Lower lobe of right lung (tissue), 2 donors: ENCODE measurements around the gene FAM181A. TPM values are rescaled to one million over a fixed set of nuclear protein-coding genes. Genes with fewer than 3 reads are reported as not detected.

Experiments used
- ATAC-seq, 2 donors: fragments of 200-7000 bp; cut with Tn5 transposase; one replicate each; pipeline ENCODE4 v1.9.1; 2020 to 2022; ENCODE audit warnings: mild to moderate bottlenecking in 2 of 2, moderate library complexity in 2 of 2
- DNase-seq: peaks from one replicate; pipeline ENCODE4 v3.0.0-alpha.2; 2020
- H3K27ac ChIP-seq: fragments of 200-600 bp; one replicate; pipeline ENCODE4 v1.8.0; 2022
- H3K27me3 ChIP-seq: fragments of 200-600 bp; one replicate; pipeline ENCODE4 v1.8.0; 2022; ENCODE audit warnings: low read depth
- H3K36me3 ChIP-seq: fragments of 200-600 bp; one replicate; pipeline ENCODE4 v1.8.0; 2022; ENCODE audit warnings: mild to moderate bottlenecking
- H3K4me1 ChIP-seq: fragments of 200-600 bp; one replicate; pipeline ENCODE4 v1.8.0; 2022
- H3K4me3 ChIP-seq: fragments of 200-600 bp; one replicate; pipeline ENCODE4 v1.8.0; 2022; ENCODE audit warnings: mild to moderate bottlenecking
- H3K9me3 ChIP-seq: fragments of 200-600 bp; one replicate; pipeline ENCODE4 v1.8.0; 2022
- intact Hi-C: fragments of 100-400 bp; cut with DNase I; formaldehyde crosslinking; loops from one replicate; pipeline ENCODE4 v1.11.0; 2022
- total RNA-seq: library from RNA; stranded (reverse); fragmentation: NEBNext Ultra II Directional; extraction: Animal tissue kit (Norgen Biotek cat#: 25700); gene quantifications from one replicate; pipeline ENCODE4 v1.2.1, GENCODE V29; 2021
- TF ChIP-seq, protein P1 (sequence below): fragments of 200-600 bp; IDR thresholded peaks from one replicate; pipeline ENCODE4 v1.8.0; 2022; ENCODE audit warnings: antibody characterized with exemption, mild to moderate bottlenecking
- donor health status: DM: no; HTN: yes; CAD: no; lungs with severe emphysema.

Gene FAM181A
- total RNA-seq, 1 donor from 2014 or later = 6.4 TPM

DNA sequence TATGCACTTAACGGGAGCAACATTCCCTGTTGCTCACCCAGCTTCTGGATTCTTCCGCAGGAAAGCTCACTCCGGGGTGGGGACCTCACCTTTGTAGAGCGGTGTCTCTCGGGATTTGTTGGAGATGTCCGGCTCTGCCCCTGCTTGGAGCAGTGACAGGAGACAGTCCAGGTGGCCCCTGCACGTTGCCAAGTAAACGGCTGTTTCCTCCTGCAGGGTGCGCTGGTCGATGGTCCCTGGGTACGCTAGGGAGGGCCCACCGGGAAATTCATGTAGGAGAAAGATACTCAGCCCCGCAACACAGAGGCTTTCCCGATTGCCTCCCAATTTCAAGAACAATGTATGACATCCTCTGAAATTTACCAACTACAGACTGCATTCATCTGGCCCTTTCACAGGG, 26.1 kb downstream of the FAM181A start:
- intact Hi-C loops = no loop called here
- TF ChIP-seq, protein P1, sequence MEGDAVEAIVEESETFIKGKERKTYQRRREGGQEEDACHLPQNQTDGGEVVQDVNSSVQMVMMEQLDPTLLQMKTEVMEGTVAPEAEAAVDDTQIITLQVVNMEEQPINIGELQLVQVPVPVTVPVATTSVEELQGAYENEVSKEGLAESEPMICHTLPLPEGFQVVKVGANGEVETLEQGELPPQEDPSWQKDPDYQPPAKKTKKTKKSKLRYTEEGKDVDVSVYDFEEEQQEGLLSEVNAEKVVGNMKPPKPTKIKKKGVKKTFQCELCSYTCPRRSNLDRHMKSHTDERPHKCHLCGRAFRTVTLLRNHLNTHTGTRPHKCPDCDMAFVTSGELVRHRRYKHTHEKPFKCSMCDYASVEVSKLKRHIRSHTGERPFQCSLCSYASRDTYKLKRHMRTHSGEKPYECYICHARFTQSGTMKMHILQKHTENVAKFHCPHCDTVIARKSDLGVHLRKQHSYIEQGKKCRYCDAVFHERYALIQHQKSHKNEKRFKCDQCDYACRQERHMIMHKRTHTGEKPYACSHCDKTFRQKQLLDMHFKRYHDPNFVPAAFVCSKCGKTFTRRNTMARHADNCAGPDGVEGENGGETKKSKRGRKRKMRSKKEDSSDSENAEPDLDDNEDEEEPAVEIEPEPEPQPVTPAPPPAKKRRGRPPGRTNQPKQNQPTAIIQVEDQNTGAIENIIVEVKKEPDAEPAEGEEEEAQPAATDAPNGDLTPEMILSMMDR = no peak
- no peak overlapping the region for H3K27ac ChIP-seq
- peaks cover 27% of the 10 kb centered on the region for H3K4me1 ChIP-seq
- H3K27me3 ChIP-seq = no peaks in the 10 kb centered on the region
- H3K4me3 ChIP-seq = no peak overlapping the region
- H3K36me3 ChIP-seq = no peaks in the 10 kb centered on the region
- DNase-seq (no peak), ATAC-seq (no peak)
- no peaks in the 10 kb centered on the region for H3K9me3 ChIP-seq

DNA sequence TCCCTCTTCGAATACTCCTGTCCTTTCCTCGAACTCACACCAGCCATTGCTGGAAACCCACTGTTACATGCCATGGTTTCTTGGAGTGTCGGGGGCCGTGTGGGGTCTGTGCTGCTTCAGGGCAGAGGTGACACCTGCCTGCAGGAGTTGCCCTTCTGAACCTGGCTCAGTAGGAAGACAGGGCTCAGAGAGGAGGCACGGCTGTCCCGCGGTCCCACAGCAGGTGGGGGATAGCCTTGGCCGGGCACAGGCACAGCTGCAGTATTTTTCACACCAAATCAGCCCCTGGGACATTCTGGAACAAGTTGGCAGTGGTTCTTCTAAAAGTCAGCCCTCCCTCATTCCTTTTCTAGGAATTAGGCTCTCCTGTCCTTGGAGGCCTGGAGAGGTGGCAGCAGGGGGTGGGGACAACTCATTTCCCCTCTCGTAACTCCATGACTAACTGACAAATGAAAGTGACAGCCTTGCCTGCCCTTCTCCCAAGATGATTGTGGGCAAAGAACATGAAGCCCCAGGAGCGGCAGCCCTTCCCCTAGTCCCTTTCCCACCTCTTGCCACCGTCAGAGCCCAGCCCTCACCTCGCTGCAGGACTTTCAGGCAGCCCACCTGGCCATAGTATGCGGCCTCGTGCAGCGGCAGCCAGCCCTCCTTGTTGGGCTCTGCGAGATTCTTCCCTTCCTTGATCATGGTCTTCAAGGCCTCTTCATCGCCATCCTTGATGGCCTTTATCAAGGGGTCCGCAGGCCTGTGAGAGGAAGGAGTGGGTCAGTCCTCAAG, 26.8 kb downstream of the FAM181A start:
- Histone ChIP-seq H3K36me3 (no peaks in the 10 kb centered on the region), H3K4me1 (peaks cover 33% of the 10 kb centered on the region), H3K4me3 (peak overlapping the region; percentile 6), H3K9me3 (no peaks in the 10 kb centered on the region), H3K27ac (no peak overlapping the region), H3K27me3 (no peaks in the 10 kb centered on the region)
- TF ChIP-seq, protein P1 = no peak
- intact Hi-C loops = no loop called here
- peak; percentile 40 for DNase-seq
- no peak for ATAC-seq

DNA sequence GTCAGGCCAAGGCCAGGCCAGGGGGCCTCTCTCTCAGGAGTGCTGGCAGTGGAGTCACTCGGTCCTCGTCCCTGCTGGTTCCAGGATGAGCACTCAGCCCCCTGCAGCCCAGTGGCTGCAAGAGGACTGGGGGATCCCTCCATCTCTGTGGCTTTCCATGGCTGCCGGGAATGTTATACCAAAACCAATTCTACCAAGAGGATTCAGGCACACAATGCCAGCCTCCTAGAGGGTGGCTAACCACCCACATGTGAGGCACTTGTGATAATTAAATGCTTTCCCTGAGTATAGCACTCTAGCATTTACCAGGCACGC, 27.3 kb downstream of the FAM181A start:
- no peak overlapping the region for H3K27ac ChIP-seq
- H3K27me3 ChIP-seq = no peaks in the 10 kb centered on the region
- peaks cover 39% of the 10 kb centered on the region for H3K4me1 ChIP-seq
- H3K36me3 ChIP-seq = no peaks in the 10 kb centered on the region
- peak; percentile 13 for DNase-seq
- H3K9me3 ChIP-seq = no peaks in the 10 kb centered on the region
- TF ChIP-seq, protein P1 = no peak
- intact Hi-C loops = no loop called here
- no peak for ATAC-seq
- peak overlapping the region; percentile 6 for H3K4me3 ChIP-seq

DNA sequence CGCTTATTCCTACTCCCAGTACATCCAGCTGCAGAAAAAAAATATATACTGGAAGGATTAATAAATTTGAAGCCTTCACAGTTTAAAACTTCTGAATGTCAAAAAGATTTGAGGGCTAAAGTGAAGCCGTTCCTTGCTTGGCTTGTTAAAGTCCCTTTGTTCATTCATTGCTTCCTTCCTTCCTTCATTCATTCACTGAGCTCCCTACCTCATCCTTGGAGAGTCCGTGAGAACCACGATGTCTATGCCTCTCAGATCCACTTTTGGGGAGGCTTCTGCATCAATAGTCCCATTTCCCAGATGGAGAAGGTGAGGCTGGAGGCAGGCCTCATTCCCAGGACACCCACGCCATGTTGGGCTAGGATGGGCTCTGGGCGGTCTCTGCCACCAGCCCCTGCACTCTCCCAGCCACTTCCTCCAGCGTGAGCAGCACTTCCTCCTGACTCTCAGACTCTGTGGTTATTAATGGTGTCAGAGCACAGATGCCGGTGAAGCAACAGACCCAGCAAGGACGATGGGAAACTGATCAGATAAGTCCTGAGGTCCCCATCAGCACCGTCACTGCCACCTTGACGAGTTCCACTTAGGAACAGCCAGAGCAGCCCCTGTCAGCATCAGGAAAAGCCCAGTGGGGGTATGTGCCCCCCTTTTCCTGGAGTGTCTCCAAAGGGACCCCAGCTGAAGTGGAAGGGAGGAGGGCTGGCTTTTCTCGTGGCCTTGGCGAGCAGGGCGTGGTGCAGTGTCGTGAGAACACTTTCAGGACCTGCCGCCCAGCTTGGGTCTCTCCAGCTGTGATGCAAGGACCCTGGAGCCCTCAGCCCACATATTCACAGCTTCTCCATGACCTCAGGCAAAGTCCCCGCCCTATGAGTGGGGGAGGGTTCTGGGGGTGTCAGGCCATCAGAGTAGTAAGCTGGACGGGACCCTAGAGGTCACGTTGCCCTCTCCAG, 28.0 kb downstream of the FAM181A start:
- Histone ChIP-seq H3K9me3 (no peaks in the 10 kb centered on the region), H3K36me3 (no peaks in the 10 kb centered on the region), H3K4me3 (peak overlapping the region; percentile 32), H3K27ac (peak overlapping the region; percentile 75), H3K4me1 (peaks cover 46% of the 10 kb centered on the region), H3K27me3 (no peaks in the 10 kb centered on the region)
- DNase-seq (peak; percentile 77), ATAC-seq (peak; percentile 73 to 78)
- intact Hi-C loops = no loop called here
- TF ChIP-seq, protein P1 = no peak

DNA sequence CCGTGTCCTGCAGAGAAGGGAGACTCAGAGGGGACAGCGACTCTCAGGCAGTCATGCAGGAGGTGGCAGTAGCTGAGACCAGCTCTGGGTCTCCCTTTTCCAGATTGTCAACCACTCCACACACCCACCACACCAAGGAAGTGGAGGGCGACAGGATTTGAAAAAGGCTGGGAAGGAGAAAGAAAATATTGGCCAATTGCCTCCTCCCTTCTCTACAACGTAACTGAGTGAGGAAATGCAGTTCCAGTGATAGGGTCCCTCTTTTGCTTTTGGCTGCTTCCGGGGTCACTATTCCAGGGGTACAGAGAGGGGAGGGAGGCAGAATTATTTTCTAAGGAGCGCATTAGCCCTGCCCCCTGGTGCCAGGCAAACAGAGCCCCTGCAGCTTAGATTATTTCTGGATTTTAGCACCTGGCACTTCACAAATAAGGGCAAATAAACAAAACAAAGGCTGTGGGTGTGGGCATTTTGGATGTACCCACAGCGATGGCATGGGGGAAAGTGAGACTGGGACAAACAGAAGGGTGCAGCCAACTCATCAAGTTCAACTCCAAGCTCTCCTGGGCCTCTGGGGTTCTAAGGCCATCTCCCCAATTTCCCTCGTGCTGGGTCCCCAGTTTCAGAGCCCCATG, 28.8 kb downstream of the FAM181A start:
- intact Hi-C loops = no loop called here
- Histone ChIP-seq H3K36me3 (no peaks in the 10 kb centered on the region), H3K4me3 (peak overlapping the region; percentile 32), H3K4me1 (peaks cover 52% of the 10 kb centered on the region), H3K9me3 (no peaks in the 10 kb centered on the region), H3K27me3 (no peaks in the 10 kb centered on the region), H3K27ac (peak overlapping the region; percentile 75)
- DNase-seq (no peak), ATAC-seq (no peak)
- TF ChIP-seq, protein P1 = no peak
